GM21529 (cell line): ENCODE measurements around the gene KIFBP.
"Not testable (repeated sequence)": the region's sequence is repeated elsewhere in the genome, so short reads cannot be mapped to it uniquely, and the experiment has no call there.

ENCODE experiments used
- ATAC-seq: cut with Tn5 transposase; IDR thresholded peaks from one replicate; pipeline ENCODE4 v1.9.1; 2021; ENCODE audit not compliant: unreplicated experiment

KIFBP gene, protein sequence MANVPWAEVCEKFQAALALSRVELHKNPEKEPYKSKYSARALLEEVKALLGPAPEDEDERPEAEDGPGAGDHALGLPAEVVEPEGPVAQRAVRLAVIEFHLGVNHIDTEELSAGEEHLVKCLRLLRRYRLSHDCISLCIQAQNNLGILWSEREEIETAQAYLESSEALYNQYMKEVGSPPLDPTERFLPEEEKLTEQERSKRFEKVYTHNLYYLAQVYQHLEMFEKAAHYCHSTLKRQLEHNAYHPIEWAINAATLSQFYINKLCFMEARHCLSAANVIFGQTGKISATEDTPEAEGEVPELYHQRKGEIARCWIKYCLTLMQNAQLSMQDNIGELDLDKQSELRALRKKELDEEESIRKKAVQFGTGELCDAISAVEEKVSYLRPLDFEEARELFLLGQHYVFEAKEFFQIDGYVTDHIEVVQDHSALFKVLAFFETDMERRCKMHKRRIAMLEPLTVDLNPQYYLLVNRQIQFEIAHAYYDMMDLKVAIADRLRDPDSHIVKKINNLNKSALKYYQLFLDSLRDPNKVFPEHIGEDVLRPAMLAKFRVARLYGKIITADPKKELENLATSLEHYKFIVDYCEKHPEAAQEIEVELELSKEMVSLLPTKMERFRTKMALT

DNA sequence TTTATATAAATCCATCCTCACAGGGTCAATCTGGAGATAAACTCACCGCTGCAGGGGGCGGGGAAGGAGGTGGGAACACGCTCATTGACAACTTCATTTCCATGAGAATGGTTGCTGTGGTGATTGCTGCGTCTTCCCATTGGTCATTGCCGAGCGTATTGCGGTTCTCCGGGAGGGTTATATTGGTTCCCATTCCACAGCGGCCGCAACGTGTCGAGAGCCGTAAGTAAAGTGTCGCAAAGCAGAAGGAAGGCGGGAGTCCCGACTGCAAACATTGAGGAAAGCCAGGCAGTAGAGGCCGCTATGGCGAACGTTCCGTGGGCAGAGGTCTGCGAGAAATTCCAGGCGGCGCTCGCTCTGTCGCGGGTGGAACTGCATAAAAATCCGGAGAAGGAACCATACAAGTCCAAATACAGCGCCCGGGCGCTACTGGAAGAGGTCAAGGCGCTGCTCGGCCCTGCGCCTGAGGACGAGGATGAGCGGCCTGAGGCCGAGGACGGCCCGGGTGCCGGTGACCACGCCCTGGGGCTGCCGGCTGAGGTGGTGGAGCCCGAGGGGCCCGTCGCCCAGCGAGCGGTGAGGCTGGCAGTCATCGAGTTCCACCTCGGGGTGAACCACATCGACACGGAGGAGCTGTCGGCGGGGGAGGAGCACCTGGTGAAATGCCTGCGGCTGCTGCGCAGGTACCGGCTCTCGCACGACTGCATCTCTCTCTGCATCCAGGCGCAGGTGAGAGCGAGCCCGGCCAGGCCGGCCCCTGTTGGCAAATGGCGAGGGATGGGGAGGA lies at the start of gene KIFBP:
Gene KIFBP, plus strand, starts transcription at position 274 of the 787 bp plus-strand sequence. Its CDS starts 30 bp downstream, at position 304.
- ATAC-seq = peak; percentile 75

DNA sequence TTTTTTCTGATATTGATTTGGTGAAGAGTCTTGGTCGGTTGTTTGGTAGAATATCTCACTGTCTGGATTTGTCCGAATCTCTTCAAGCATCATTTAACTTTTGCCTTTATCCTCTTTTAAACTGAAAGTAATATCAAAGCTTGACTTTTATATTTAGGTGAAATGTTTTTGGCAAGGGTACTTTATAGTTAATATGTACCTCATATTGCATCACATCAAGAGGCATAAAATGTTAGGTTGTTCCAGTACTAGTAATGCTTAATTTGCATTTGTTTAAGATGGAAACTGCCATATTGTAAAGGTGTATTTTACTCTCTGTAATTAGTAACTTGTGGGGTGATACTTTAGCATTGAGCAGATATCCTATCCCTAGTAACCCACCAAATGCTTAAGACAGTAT lies 49.7 kb upstream of the KIFBP start:
- ATAC-seq = no peak

DNA sequence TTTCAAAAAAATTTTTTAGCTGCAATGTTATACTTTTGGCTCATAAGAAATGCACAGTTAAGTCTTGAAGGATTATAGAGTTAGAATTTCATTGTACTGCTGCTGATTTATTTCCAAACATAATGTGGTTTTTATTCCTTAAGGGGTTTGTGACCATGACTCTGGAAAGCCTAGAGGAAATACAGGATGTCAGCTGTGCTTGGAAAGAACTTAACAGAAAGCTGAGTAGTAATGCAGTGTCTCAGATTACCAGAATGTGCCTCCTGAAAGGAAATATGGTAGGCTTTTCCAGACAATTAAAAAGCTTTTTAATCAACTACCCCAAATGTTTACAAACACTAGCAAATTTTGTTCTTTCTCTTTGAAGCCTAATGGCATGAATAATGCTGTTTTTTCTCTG lies 47.7 kb upstream of the KIFBP start:
- not testable (repeated sequence) for ATAC-seq

GRCh38 chr10:68950598-68950997 lies 38.0 kb upstream of the KIFBP start:
- no peak for ATAC-seq

- no peak for ATAC-seq
These were observed 33.7 kb upstream of the KIFBP start for GRCh38 chr10:68954904-68955303.

DNA sequence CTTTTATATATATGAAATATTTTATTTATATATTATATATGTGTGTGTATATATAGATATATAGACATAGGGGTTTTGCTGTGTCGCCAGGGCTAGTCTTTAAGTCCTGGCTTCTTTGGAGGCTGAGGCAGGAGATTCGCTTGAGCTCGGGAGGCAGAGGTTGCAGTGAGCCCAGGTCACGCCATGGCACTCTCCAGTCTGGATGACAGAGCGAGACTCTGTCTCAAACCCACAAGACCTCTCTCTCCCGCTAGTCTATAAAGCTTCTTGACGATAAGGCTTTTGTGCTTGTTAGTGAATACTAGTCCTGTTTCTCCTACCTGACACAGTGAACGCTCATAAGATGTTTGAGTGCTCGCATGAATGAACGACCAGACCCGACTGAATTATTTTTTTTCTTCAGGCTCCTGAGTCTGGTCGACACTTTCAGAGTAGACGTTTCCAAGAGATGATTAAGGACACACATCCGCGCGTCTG lies 33.2 kb upstream of the KIFBP start:
- ATAC-seq = peak; percentile 17

DNA sequence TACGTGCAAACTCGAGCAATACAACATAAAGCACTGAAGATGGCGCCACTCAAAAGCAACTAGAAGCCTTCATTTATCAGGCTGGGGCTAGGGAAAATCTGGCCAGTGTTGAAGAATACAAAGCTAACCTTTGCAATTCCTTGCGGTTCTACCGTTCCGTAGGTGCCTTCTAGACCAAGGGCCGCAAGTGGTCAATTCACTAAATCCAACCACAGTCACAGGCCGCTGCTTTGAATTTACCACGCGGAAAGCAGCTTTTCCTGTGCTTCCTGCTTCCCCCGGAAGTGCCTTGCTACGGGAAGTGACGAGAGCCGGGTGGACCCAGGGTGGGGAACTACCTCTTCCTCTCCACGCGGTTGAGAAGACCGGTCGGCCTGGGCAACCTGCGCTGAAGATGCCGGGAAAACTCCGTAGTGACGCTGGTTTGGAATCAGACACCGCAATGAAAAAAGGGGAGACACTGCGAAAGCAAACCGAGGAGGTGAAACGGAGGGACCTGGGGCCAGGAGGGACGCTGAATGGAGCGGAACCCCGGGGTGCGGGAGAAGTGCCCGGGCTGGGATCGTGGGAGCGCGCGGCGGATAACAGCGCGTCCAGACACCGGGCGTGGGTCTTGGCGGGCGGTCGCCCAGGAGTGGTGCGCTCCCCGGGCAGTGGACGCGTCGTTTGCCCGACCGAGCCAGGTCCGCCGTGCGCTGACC lies 32.6 kb upstream of the KIFBP start, which contains the start of gene DDX21:
Gene DDX21, plus strand, starts transcription at position 339 of the 701 bp plus-strand sequence. Its CDS starts 56 bp downstream, at position 395.
- peak; percentile 84 for ATAC-seq

- no peak for ATAC-seq
These were observed 31.4 kb upstream of the KIFBP start for GRCh38 chr10:68957284-68957615.

DNA sequence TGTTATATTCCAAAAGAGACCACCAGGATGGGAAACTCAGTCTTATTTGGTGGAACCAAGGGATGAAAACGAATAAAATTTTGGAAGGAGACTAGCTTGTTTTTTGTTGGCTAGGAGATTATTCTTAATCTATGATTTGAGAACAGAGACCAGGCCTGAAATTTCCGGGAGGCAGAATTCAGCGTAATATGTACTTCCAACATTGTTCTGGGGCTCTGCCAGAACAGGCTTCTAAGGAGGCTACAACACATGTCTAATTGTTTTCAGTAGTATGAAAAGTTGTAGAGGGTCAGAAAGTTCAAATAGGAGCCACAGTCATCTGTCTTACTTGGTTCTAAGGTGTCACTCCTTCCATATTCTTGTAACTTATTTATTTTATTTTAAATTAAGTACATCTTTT lies 30.9 kb upstream of the KIFBP start:
- ATAC-seq = no peak

DNA sequence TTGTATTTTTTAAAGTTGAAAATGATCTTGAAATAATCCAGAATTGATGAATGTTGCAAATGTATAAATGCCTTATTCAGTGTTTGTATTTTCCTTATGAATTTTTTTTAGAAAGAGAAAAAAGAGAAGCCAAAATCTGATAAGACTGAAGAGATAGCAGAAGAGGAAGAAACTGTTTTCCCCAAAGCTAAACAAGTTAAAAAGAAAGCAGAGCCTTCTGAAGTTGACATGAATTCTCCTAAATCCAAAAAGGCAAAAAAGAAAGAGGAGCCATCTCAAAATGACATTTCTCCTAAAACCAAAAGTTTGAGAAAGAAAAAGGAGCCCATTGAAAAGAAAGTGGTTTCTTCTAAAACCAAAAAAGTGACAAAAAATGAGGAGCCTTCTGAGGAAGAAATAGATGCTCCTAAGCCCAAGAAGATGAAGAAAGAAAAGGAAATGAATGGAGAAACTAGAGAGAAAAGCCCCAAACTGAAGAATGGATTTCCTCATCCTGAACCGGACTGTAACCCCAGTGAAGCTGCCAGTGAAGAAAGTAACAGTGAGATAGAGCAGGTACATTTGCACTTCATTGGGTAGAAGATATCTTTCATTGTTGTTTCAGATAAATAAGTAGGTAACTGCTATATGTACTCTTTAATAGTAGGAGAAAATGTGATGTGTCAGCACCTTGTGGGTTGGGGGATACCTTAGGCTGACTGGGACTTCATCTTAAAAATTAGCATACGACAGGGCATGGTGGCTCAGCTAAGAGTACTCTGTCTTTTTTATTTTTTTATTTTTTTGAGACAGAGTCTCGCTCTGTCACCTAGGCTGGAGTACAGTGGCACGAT lies 28.7 kb upstream of the KIFBP start:
- ATAC-seq = no peak

GRCh38 chr10:68963151-68963550 lies 25.5 kb upstream of the KIFBP start:
- no peak for ATAC-seq

- no peak for ATAC-seq
These were observed 14.6 kb upstream of the KIFBP start for GRCh38 chr10:68973975-68974374.

GRCh38 chr10:68975936-68976473 lies 12.6 kb upstream of the KIFBP start:
- not testable (repeated sequence) for ATAC-seq

DNA sequence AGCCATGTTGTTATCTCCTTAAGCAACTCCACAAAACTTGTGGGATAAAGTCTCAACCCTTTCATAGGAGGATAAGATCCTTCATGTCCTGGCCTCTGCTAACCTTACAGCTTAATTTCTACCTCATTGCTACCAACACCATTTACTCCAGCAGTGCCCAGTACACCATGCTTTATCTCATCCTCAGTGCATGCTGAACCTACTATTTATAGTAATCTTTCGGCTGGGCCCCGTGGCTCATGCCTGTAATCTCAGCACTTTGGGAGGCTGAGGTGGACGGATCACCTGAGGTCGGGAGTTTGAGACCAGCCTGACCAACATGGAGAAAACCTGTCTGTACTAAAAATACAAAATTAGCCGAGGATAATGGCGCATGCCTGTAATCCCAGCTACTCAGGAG lies 8.9 kb upstream of the KIFBP start:
- not testable (repeated sequence) for ATAC-seq

- no peak for ATAC-seq
These were observed 7.5 kb upstream of the KIFBP start for GRCh38 chr10:68981074-68981473.

- ATAC-seq = no peak
These were observed 6.2 kb upstream of the KIFBP start for GRCh38 chr10:68982389-68982788.

- ATAC-seq = no peak
These were observed 992 bp upstream of the KIFBP start for GRCh38 chr10:68987611-68988010.

- ATAC-seq = no peak
These were observed 851 bp downstream of the KIFBP start for GRCh38 chr10:68989317-68989990.
